ENCODE measurements around the gene RASGRF2. TPM values are rescaled to one million over a fixed set of nuclear protein-coding genes. Genes with fewer than 3 reads are reported as not detected.

The RASGRF2 gene
- total RNA-seq, 1 donor from 2014 or later, result 4.8 TPM

DNA sequence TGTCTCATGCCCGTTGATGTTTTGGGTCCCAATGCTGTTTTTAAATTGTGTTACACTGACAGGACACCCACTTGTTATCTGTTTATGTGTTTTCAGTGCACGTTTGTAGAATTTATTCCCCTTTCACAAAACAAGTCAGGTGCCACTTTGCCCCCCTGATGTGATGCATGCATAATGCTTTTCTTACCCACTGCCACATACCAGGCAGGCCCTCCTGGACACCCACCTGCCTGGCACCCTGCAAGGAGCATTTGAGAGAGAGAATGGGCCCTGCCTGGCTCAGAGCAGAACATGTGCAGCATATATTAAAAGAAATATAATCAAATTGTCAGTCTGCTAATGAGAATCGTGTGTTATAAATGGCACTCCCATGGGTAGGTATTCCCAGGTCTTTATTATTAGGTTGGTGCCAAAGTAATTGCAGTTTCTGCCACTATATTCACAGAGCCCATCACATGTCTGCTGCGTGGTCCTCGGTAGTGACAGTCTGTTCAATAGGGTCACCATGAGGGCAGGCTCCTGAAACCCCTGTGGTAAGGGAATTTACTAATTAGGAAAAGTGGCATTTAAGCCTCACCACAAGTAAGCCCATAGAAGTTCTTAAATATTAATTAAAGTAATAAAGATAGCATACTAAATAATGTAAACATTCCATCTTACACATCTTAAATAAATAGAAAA lies 220.8 kb downstream of the RASGRF2 start:
- DNase-seq, result no peak
- Histone ChIP-seq H3K4me3 (no peak overlapping the region), H3K36me3 (peaks cover 3% of the 10 kb centered on the region), H3K27me3 (ENCODE audit: low read depth) (no peaks in the 10 kb centered on the region), H3K4me1 (no peaks in the 10 kb centered on the region), H3K27ac (replicated peaks) (no peak overlapping the region), H3K9me3 (replicated peaks) (no peaks in the 10 kb centered on the region)
- TF ChIP-seq, protein P1, sequence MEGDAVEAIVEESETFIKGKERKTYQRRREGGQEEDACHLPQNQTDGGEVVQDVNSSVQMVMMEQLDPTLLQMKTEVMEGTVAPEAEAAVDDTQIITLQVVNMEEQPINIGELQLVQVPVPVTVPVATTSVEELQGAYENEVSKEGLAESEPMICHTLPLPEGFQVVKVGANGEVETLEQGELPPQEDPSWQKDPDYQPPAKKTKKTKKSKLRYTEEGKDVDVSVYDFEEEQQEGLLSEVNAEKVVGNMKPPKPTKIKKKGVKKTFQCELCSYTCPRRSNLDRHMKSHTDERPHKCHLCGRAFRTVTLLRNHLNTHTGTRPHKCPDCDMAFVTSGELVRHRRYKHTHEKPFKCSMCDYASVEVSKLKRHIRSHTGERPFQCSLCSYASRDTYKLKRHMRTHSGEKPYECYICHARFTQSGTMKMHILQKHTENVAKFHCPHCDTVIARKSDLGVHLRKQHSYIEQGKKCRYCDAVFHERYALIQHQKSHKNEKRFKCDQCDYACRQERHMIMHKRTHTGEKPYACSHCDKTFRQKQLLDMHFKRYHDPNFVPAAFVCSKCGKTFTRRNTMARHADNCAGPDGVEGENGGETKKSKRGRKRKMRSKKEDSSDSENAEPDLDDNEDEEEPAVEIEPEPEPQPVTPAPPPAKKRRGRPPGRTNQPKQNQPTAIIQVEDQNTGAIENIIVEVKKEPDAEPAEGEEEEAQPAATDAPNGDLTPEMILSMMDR (IDR thresholded peaks at IDR 0.05; ENCODE audit: borderline replicate concordance), result no peak
- intact Hi-C loops (cut with micrococcal nuclease), result no loop called here

DNA sequence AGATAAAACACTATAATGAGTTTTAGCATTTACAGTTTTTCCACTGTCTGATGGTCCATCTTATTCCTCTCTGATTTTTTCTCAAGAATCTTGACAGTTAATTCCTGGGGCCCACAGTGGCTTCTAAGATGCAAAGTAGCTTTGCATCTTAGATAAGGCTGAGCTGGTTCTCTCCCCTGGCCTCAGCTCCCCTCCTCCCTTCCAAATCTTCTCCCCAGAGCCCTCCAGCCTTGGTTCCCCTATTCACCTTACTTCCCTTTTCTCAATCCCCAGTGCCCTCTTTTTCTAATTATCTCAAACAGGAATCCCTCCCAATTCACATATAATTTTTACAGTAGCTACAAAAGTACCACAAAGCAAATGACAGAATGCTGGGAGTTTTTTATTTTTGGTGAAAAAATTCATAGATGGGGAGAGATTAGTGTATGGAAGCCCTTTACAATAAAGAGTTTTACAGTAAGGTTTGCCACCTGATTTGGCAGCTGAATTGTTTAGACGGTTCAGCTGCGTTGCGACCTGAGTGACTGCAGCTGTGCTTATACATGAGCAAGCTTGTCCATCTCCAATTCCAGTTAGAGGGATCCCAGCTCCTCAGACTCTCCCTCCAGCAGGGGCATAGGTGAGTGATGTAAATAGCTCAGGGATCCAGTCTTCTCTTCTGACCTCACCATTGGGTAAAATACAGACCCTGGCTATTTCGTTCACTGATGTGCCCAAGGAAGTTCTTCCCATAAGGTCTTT lies 221.6 kb downstream of the RASGRF2 start:
- H3K4me1 ChIP-seq, result no peaks in the 10 kb centered on the region
- intact Hi-C loops (cut with micrococcal nuclease), result no loop called here
- H3K4me3 ChIP-seq, result no peak overlapping the region
- TF ChIP-seq, protein P1 (IDR thresholded peaks at IDR 0.05; ENCODE audit: borderline replicate concordance), result no peak
- H3K27ac ChIP-seq (replicated peaks), result no peak overlapping the region
- H3K36me3 ChIP-seq, result peaks cover 3% of the 10 kb centered on the region
- no peaks in the 10 kb centered on the region for H3K9me3 ChIP-seq (replicated peaks)
- no peaks in the 10 kb centered on the region for H3K27me3 ChIP-seq (ENCODE audit: low read depth)
- no peak for DNase-seq

DNA sequence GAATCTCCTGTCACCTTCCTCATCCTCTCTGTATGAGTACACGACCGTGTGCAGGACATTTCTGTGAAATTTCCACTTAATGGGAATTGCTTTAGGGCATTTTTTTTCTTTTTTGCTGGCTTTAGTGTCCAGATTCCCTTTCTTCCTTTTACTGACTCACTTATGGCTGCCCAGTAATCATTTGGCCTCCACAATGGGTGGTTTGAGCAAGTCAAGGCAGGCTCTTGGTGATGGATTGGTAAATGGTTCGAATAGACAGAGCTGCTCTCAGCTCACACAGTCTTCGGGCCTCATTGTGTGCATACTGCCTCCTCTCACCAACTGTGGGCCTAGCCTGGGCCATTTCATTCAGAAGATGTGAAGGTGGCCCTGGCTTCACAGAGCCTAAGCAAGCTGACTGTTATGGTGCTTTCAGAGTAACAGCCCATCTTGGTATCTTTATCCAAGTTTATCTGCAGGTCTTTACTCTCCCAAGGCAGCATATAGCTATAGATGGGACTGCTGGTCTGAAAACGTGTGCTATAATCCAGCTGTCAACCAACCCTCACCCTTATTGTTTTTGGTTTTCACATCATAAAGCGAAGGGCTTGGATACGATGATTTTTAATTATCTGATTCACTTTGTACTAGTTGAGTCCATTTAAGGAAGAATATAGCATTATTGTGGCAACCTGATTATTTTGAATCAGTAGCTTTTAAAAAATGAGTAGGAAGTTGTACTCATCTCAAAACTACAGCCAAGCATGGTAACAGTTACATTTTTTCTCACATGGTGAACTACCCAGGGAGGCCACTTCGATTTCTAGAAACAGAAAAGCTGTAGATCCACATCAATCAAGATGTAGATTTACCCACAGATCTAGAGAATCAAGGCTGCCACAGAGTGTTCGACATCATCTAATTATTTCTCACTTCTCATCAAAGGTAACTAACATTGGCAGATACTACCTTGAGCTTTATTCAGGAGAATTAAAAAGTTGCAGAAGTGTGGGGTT lies 222.5 kb downstream of the RASGRF2 start:
- Histone ChIP-seq H3K27me3 (ENCODE audit: low read depth) (no peaks in the 10 kb centered on the region), H3K4me3 (no peak overlapping the region), H3K9me3 (replicated peaks) (no peaks in the 10 kb centered on the region), H3K36me3 (peaks cover 3% of the 10 kb centered on the region), H3K27ac (replicated peaks) (no peak overlapping the region), H3K4me1 (peaks cover 4% of the 10 kb centered on the region)
- DNase-seq, result no peak
- TF ChIP-seq, protein P1 (IDR thresholded peaks at IDR 0.05; ENCODE audit: borderline replicate concordance), result no peak
- intact Hi-C loops (cut with micrococcal nuclease), result no loop called here

DNA sequence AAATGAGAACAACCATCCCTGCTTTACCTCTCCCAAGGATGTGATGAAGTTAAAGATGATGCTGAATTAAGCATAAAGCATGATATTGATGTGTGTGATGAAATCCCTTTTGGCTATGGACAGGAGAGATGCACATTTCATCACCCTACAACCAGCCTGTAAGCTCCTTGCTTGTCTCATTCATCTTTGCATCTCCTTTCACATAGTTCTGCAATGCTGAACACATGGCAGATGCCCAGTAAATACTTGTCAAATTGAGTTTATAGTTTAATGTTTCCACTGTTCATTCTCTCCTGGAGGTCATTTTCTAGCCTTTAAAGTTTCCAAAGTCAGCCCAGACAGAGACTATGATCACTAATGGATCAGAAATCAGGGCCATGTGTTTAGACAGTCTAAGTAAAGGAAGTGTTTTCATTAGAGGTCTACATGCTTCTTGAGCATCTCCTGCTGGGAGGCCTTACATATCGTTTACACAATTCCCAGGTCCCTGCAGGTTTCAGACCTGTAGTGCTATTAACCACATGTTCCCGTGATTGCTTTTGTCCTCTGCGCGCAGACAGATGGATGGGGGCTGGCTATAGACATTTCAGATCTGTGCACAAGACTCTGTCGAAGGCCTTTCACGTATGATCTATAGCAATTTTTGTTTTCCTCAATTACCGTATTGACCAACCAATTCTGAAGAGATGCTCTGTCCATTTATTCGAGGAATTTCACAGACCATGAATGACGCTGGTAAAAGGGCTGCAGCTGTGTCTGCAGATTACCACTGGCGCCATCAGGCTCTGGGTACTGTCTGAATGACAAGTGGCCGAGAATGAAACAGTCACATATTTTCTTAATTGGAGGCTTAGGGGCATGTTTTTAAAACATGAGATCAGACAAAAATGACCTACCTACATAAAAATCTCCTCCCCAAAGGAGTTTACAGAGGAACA lies 223.9 kb downstream of the RASGRF2 start:
- Histone ChIP-seq H3K4me3 (no peak overlapping the region), H3K27me3 (ENCODE audit: low read depth) (no peaks in the 10 kb centered on the region), H3K36me3 (peaks cover 3% of the 10 kb centered on the region), H3K4me1 (peaks cover 12% of the 10 kb centered on the region), H3K9me3 (replicated peaks) (no peaks in the 10 kb centered on the region), H3K27ac (replicated peaks) (no peak overlapping the region)
- TF ChIP-seq, protein P1 (IDR thresholded peaks at IDR 0.05; ENCODE audit: borderline replicate concordance), result no peak
- intact Hi-C loops (cut with micrococcal nuclease), result no loop called here
- DNase-seq, result no peak
